BE2C (cell line): ENCODE measurements around the gene KCNC3.

Source experiments
- DNase-seq: peaks from one replicate; pipeline ENCODE4 v3.0.0-alpha.2; 2020
- H3K27me3 ChIP-seq: fragments of 250-450 bp; sonication (Bioruptor Pico); 2 replicates; pipeline ENCODE4 v1.5.1; 2020; ENCODE audit warnings: mild to moderate bottlenecking
- H3K36me3 ChIP-seq: fragments of 250-450 bp; sonication (Bioruptor Pico); 2 replicates; pipeline ENCODE4 v1.5.1; 2020; ENCODE audit warnings: mild to moderate bottlenecking
- H3K4me1 ChIP-seq: fragments of 250-450 bp; sonication (Bioruptor Pico); 2 replicates; pipeline ENCODE4 v1.5.1; 2020
- H3K4me3 ChIP-seq: 2 replicates; pipeline ENCODE4 v1.5.1; 2011; ENCODE audit warnings: low read depth, low read length
- H3K9me3 ChIP-seq: fragments of 250-450 bp; sonication (Bioruptor Pico); 2 replicates; pipeline ENCODE4 v1.5.1; 2020
- TF ChIP-seq, protein P1 (sequence below): IDR thresholded peaks from 2 replicates; pipeline ENCODE4 v1.5.1; 2012; ENCODE audit warnings: mild to moderate bottlenecking, low read depth, low read length

Gene KCNC3

DNA sequence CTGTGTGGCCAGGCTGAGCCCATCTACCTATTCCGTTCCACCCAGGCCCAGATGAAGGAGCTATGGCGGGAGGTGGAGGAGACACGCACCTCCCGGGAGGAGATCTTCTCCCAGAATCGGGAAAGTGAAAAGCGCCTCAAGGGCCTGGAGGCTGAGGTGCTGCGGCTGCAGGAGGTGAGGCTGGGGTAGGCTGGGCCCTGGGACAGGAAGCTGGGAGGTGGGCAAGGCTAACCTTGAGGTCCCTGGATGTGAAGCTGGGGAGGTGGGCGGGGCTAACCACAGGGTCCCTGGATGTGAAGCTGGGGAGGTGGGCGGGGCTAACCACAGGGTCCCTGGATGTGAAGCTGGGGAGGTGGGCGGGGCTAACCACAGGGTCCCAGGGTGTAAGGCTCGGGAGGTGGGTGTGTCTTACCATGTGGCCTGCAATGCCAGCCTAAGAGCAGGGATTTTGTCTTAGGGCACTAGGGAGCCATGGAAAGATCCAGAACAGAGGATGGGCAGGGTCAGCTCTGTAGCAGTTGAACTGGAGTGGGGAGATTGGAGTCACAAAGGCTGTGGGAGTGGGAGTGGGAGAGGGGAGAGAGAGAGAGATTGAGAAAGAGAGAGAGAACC lies 36.9 kb downstream of the KCNC3 start:
- H3K4me3 ChIP-seq: no peak overlapping the region
- TF ChIP-seq, protein P1, sequence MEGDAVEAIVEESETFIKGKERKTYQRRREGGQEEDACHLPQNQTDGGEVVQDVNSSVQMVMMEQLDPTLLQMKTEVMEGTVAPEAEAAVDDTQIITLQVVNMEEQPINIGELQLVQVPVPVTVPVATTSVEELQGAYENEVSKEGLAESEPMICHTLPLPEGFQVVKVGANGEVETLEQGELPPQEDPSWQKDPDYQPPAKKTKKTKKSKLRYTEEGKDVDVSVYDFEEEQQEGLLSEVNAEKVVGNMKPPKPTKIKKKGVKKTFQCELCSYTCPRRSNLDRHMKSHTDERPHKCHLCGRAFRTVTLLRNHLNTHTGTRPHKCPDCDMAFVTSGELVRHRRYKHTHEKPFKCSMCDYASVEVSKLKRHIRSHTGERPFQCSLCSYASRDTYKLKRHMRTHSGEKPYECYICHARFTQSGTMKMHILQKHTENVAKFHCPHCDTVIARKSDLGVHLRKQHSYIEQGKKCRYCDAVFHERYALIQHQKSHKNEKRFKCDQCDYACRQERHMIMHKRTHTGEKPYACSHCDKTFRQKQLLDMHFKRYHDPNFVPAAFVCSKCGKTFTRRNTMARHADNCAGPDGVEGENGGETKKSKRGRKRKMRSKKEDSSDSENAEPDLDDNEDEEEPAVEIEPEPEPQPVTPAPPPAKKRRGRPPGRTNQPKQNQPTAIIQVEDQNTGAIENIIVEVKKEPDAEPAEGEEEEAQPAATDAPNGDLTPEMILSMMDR: no peak
- no peaks in the 10 kb centered on the region for H3K9me3 ChIP-seq
- no peaks in the 10 kb centered on the region for H3K36me3 ChIP-seq
- DNase-seq: no peak
- H3K27me3 ChIP-seq: no peaks in the 10 kb centered on the region
- no peaks in the 10 kb centered on the region for H3K4me1 ChIP-seq

DNA sequence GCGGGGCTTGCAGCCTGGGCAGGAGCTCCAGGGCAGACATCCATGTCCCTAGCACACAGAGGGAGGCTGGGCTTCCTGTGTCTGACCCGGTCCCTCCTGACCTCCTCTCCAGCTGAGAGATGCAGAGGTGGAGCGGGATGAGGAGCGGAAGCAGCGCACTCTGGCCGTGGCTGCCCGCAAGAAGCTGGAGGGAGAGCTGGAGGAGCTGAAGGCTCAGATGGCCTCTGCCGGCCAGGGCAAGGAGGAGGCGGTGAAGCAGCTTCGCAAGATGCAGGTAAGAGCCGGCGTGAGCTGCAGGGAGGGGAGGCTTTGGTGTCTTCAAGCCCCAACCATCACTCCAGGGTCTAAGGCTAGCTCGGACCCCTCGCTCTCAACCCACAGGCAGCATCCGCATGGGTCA lies 38.4 kb downstream of the KCNC3 start:
- Histone ChIP-seq H3K9me3 (no peaks in the 10 kb centered on the region; the same call in 1 of the 2 replicates), H3K36me3 (no peaks in the 10 kb centered on the region), H3K4me3 (no peak overlapping the region), H3K27me3 (no peaks in the 10 kb centered on the region), H3K4me1 (no peaks in the 10 kb centered on the region)
- DNase-seq: no peak
- TF ChIP-seq, protein P1: no peak

DNA sequence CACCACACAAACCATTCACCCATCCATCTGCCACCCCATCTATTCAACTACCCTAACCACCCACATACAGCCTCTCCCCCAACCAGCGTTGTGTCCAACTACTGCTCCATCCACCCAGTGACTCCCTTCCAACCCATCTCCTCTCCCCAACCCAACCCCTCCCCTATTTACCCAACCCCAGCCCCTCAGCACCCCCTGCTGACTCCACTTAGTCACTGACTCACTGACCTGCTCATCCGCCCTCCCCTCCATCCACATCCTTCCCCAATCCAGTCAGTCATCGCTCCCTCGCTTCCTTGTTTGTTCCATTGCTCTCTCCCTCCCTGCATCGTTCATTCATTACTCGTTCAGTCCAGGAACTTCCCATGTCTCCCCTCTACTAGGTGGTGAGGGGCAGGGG lies 39.2 kb downstream of the KCNC3 start:
- H3K4me1 ChIP-seq: no peaks in the 10 kb centered on the region
- no peaks in the 10 kb centered on the region; the same call in 1 of the 2 replicates for H3K9me3 ChIP-seq
- no peak overlapping the region for H3K4me3 ChIP-seq
- no peak for DNase-seq
- no peaks in the 10 kb centered on the region for H3K36me3 ChIP-seq
- TF ChIP-seq, protein P1: no peak
- no peaks in the 10 kb centered on the region for H3K27me3 ChIP-seq

DNA sequence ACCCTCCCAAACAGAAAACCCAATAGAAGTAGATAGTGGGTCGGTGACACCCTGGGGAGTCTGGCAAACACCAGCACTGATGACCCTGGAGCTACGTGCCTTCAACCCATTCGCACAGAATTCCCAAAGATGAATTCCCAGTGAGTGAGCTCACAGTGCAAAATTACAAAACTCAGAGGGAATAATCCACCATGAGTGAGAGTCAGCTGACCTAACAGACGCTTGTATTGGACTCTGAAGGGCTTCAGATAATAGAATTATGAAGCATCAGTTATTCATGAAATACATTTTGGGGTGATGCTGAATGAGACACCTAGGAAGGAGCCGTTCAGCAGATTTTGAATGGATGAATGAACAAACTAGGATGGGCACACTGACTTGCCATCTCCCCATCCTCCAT lies 40.2 kb downstream of the KCNC3 start:
- Histone ChIP-seq H3K4me3 (no peak overlapping the region), H3K4me1 (no peaks in the 10 kb centered on the region), H3K36me3 (no peaks in the 10 kb centered on the region), H3K27me3 (no peaks in the 10 kb centered on the region), H3K9me3 (no peaks in the 10 kb centered on the region; the same call in 1 of the 2 replicates)
- TF ChIP-seq, protein P1: no peak
- no peak for DNase-seq

DNA sequence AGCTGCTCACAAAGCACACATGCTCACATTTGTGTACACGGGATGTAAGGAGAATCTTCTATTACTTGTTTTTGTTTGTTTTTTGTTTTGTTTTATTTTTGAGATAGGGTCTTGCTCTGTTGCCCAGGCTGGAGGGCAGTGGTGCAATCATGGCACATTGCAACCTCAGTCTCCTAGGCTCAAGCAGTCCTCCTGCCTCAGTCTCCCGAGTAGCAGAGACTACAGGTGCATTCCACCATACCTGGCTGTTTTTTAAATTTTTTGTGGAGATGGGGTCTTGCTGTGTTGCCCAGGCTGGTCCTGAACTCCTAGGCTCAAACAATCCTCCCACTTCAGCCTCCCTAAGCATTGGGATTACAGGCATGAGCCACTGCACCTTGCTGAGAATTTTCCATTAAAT lies 41.8 kb downstream of the KCNC3 start:
- no peak overlapping the region for H3K4me3 ChIP-seq
- no peaks in the 10 kb centered on the region for H3K4me1 ChIP-seq
- H3K9me3 ChIP-seq: no peaks in the 10 kb centered on the region; the same call in 1 of the 2 replicates
- H3K36me3 ChIP-seq: no peaks in the 10 kb centered on the region
- TF ChIP-seq, protein P1: no peak
- DNase-seq: no peak
- H3K27me3 ChIP-seq: no peaks in the 10 kb centered on the region

DNA sequence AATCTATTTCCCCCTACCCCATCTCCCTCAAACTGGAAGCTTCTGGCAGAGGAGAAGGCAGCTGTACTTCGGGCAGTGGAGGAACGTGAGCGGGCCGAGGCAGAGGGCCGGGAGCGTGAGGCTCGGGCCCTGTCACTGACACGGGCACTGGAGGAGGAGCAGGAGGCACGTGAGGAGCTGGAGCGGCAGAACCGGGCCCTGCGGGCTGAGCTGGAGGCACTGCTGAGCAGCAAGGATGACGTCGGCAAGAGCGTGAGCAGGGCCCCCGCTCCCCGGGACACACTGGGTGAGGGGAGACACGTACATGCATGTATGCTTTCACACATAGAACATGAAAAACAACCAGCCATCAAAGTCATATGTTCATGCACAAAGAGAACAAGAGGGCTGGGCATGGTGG lies 42.7 kb downstream of the KCNC3 start:
- H3K4me1 ChIP-seq: no peaks in the 10 kb centered on the region
- H3K9me3 ChIP-seq: no peaks in the 10 kb centered on the region; the same call in 1 of the 2 replicates
- no peaks in the 10 kb centered on the region for H3K27me3 ChIP-seq
- no peaks in the 10 kb centered on the region for H3K36me3 ChIP-seq
- DNase-seq: no peak
- no peak overlapping the region for H3K4me3 ChIP-seq
- TF ChIP-seq, protein P1: no peak
